Measurements from ENCODE around the gene ACSS2. TPM values are rescaled to one million over a fixed set of nuclear protein-coding genes. Genes with fewer than 3 reads are reported as not detected.

Gene ACSS2
- total and polyA plus RNA-seq, 2 experiments from 2014 or later = 26.1 to 49.3 TPM

DNA sequence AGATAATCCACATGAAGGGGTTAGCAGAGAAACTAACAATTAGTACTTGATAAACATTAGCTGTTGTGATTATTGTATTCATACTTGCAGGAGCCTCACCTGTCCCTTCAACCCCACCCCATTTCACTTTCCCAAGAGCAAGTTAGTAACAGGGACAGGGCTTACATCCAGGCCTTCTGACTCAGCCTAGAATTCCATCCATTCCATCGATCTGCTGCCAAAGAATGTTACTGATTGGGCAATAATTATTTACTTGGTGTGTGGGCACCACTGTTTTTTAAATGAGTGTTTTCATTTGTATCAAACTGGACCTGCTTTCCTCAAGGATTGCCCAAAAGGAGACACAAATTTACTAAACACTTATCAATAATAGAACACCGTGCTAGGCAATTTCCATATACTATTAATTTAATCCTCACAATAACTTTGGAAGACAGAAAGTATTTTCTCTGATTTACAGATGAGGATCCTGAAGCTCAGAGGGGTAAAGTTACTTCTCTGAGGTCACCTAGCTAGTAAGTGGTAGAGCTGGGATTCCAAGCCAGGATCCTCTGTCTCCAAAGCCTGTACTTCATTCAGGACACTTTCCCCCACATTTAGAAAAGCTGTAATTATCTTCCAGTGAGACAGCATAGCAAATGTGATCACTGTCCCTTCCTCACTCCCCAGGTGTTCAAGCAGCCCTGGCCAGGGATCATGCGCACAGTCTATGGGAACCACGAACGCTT, 46.4 kb downstream of the ACSS2 start (continued):
- TF ChIP-seq, protein P1, sequence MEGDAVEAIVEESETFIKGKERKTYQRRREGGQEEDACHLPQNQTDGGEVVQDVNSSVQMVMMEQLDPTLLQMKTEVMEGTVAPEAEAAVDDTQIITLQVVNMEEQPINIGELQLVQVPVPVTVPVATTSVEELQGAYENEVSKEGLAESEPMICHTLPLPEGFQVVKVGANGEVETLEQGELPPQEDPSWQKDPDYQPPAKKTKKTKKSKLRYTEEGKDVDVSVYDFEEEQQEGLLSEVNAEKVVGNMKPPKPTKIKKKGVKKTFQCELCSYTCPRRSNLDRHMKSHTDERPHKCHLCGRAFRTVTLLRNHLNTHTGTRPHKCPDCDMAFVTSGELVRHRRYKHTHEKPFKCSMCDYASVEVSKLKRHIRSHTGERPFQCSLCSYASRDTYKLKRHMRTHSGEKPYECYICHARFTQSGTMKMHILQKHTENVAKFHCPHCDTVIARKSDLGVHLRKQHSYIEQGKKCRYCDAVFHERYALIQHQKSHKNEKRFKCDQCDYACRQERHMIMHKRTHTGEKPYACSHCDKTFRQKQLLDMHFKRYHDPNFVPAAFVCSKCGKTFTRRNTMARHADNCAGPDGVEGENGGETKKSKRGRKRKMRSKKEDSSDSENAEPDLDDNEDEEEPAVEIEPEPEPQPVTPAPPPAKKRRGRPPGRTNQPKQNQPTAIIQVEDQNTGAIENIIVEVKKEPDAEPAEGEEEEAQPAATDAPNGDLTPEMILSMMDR (conservative IDR thresholded peaks at IDR 0.05; ENCODE audit: low read depth in 2 of 2) = no peak
- TF ChIP-seq NANOG (IDR thresholded peaks at IDR 0.05; ENCODE audit: borderline replicate concordance) (no peak), EZH2phosphoT487 (IDR thresholded peaks at IDR 0.05; ENCODE audit: unreplicated experiment) (no peak), ZNF331 (CRISPR knock-in tag; IDR thresholded peaks at IDR 0.05; ENCODE audit: low read depth) (no peak), JUNB (IDR thresholded peaks at IDR 0.05; ENCODE audit: unreplicated experiment) (no peak)

DNA sequence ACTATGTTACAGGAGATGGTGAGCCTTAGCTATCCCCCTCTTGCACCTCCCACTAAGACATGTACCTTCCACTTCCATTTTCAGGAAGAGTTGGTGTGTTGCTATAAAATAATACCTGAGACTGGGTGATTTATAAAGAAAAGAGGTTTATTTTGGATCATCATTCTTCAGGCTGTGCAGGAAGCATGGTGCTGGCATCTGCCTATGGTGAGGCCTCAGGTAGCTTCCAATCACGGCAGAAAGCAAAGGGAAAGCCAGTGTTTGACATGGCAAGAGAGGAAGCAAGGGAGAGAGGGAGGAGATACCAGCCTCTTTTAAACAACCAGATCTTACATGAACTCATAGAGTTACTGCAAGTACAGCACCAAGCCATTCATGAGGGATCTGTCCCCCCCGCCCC, 47.0 kb downstream of the ACSS2 start:
- no peak for DNase-seq (ENCODE audit: low spot score)
- Histone ChIP-seq H3F3A (replicated peaks; ENCODE audit: low read depth) (no peaks in the 10 kb centered on the region), H3K27ac (ENCODE audit: low read depth) (no peak overlapping the region), H3K9me2 (ENCODE audit: insufficient read depth) (peaks cover 8% of the 10 kb centered on the region; the same call in 1 of the 2 replicates), H3K4me2 (no peak overlapping the region), H3K36me3 (ENCODE audit: insufficient read depth) (peaks cover 15% of the 10 kb centered on the region), H4K20me1 (replicated peaks; ENCODE audit: insufficient read depth) (no peaks in the 10 kb centered on the region), H3K79me2 (replicated peaks; ENCODE audit: insufficient read depth) (no peaks in the 10 kb centered on the region), H3K4me1 (ENCODE audit: insufficient read depth) (no peaks in the 10 kb centered on the region), H3K27me3 (ENCODE audit: insufficient read depth) (no peaks in the 10 kb centered on the region), H2AFZ (no peak overlapping the region), H3K4me3 (no peak overlapping the region)
- Mint-ChIP-seq H3K27ac (no peak overlapping the region), H3K4me1 (no peaks in the 10 kb centered on the region), H3K27me3 (ENCODE audit: insufficient read depth, low read depth, poor library complexity) (peaks cover 3% of the 10 kb centered on the region), H3K36me3 (ENCODE audit: low read depth) (peaks cover 25% of the 10 kb centered on the region), H3K9me3 (no peaks in the 10 kb centered on the region), H3K4me3 (no peak overlapping the region)
- ATAC-seq = no peak
- TF ChIP-seq NANOG (IDR thresholded peaks at IDR 0.05; ENCODE audit: borderline replicate concordance) = no peak

DNA sequence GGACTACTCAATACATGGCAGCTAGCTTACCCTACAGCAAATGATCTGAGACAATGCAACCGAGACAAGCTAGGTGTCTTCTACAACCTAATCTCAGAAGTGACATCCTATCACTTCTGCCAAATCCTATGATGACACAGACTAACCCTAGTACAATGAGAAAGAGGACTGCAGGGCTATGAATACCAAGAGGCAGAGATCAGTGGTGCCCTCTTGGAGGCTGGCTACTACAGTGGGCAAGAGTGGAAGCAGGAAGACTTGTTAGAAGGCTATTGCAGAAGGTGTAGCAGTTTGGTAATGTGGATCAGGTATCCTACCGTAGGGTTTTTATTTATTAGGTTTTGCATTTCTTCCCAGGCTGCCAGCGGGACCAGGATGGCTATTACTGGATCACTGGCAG, 48.9 kb downstream of the ACSS2 start:
- ATAC-seq (no peak), DNase-seq (ENCODE audit: low spot score) (no peak)
- Histone ChIP-seq H3K36me3 (ENCODE audit: insufficient read depth) (peaks cover 15% of the 10 kb centered on the region), H3K27ac (ENCODE audit: low read depth) (no peak overlapping the region), H3K9me2 (ENCODE audit: insufficient read depth) (peaks cover 8% of the 10 kb centered on the region; the same call in 1 of the 2 replicates), H2AFZ (no peak overlapping the region), H3K27me3 (ENCODE audit: insufficient read depth) (no peaks in the 10 kb centered on the region), H3K4me3 (no peak overlapping the region), H4K20me1 (replicated peaks; ENCODE audit: insufficient read depth) (peaks cover 5% of the 10 kb centered on the region; the same call in 1 of the 2 replicates), H3K4me2 (no peak overlapping the region), H3F3A (replicated peaks; ENCODE audit: low read depth) (no peaks in the 10 kb centered on the region), H3K79me2 (replicated peaks; ENCODE audit: insufficient read depth) (no peaks in the 10 kb centered on the region), H3K4me1 (ENCODE audit: insufficient read depth) (no peaks in the 10 kb centered on the region)
- Mint-ChIP-seq H3K27ac (no peak overlapping the region), H3K4me1 (no peaks in the 10 kb centered on the region), H3K36me3 (ENCODE audit: low read depth) (peaks cover 24% of the 10 kb centered on the region), H3K27me3 (ENCODE audit: insufficient read depth, low read depth, poor library complexity) (peaks cover 4% of the 10 kb centered on the region), H3K4me3 (no peak overlapping the region), H3K9me3 (no peaks in the 10 kb centered on the region)
- no peak for TF ChIP-seq EZH2 (IDR thresholded peaks at IDR 0.05; ENCODE audit: low read depth, unreplicated experiment)
- TF ChIP-seq REST (IDR thresholded peaks at IDR 0.05; ENCODE audit: unreplicated experiment) = no peak
- TF ChIP-seq NANOG (IDR thresholded peaks at IDR 0.05; ENCODE audit: borderline replicate concordance) = no peak
- TF ChIP-seq CREB1 (CRISPR knock-in tag; IDR thresholded peaks at IDR 0.05; ENCODE audit: low read depth) = no peak
- TF ChIP-seq, protein P1 (conservative IDR thresholded peaks at IDR 0.05; ENCODE audit: low read depth in 2 of 2) = no peak
- TF ChIP-seq ETS1 (IDR thresholded peaks at IDR 0.05) = no peak
- no peak for TF ChIP-seq ZNF331 (CRISPR knock-in tag; IDR thresholded peaks at IDR 0.05; ENCODE audit: low read depth)
- no peak for TF ChIP-seq JUNB (IDR thresholded peaks at IDR 0.05; ENCODE audit: unreplicated experiment)
- no peak for TF ChIP-seq POLR2AphosphoS5 (IDR thresholded peaks at IDR 0.05; ENCODE audit: low read depth)
- no peak for TF ChIP-seq ZNF114 (CRISPR knock-in tag; IDR thresholded peaks at IDR 0.05)

Measured in GM23338 (cell line).